Measurements from ENCODE around the gene PPP1CA.
"Not testable (repeated sequence)": the region's sequence is repeated elsewhere in the genome, so short reads cannot be mapped to it uniquely, and the experiment has no call there.

PPP1CA gene

DNA sequence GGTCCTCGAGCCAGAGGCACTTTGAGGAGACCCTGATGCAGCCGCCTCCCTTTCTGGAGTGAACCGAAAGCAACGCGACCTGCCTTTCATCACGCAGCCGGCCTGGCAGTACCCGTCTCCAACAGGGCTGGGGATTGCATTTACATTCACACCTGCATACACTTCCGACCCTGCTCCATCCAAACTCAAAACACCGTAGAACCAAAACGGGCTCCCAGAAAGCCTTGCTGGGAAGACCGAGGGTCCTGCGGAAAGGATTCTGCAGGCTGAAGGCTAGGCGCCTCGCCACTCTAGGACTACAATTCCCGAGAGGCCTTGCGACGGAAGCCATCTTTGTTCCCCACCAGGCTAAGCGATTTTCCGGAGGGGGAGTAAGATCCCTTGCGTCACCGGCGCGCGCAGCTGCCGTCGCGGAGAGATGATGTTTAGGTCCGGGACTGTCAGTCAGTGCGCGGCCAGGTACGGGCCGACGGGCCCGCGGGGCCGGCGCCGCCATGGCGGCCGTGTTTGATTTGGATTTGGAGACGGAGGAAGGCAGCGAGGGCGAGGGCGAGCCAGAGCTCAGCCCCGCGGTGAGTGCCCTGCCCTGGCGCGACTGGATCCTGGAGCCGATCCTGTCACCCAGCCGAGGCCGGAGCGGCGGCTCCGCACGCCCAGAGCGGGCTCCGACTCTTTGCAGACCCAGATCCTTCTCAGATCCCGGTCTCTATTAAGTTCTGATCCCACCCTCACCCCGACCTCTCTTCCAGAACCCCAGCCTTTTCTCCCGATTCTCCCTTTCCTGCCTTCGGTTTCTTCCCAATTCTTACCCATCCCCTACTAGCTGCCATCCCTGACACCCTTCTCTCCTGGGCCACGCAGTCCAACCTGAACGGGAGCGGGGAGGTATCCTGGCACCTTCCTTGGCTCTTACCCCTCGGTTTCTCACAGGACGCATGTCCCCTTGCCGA lies 26.7 kb upstream of the PPP1CA start, which contains the start of gene RPS6KB2:
RPS6KB2 (plus strand) TSS at position 443 of the 950 bp plus-strand sequence; CDS start at position 495, 52 bp downstream.
- Mint-ChIP-seq H3K36me3 (ENCODE audit: low read depth) (peaks cover 11% of the 10 kb centered on the region), H3K27me3 (peaks cover 2% of the 10 kb centered on the region), H3K4me3 (peak within 1 kb of the TSS; percentile 97), H3K4me1 (peaks cover 42% of the 10 kb centered on the region), H3K9me3 (no peaks in the 10 kb centered on the region), H3K27ac (peak within 1 kb of the TSS; percentile 98)
- DNase-seq (peak; percentile 100), ATAC-seq (peak; percentile 88)

DNA sequence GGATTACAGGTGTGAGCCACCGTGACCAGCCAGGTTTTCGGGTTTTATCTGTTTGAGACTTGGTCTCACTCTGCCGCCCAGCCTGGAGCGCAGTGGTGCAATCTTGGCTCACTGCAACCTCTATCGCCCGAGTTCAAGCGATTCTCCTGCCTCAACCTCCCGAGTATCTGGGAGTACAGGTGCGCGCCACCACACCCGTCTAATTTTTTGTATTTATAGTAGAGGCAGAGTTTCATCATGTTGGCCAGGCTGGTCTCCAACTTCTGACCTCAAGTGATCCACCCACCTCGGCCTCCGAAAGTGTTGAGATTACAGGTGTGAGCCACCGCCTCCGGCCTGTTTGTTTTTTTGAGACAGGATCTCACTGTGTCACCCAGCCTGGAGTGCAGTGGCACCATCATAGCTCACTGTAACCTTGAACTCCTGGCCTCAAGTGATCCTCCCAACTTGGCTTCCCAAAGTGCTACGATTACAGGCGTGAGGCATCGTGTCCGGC lies 25.8 kb upstream of the PPP1CA start:
- H3K9me3 Mint-ChIP-seq, ATAC-seq, H3K27me3 Mint-ChIP-seq: not testable (repeated sequence)
- peak overlapping the region; percentile 98 for H3K27ac Mint-ChIP-seq
- DNase-seq, result peak; percentile 32
- peaks cover 11% of the 10 kb centered on the region for H3K36me3 Mint-ChIP-seq (ENCODE audit: low read depth)
- peak overlapping the region; percentile 97 for H3K4me3 Mint-ChIP-seq
- H3K4me1 Mint-ChIP-seq, result peaks cover 35% of the 10 kb centered on the region

DNA sequence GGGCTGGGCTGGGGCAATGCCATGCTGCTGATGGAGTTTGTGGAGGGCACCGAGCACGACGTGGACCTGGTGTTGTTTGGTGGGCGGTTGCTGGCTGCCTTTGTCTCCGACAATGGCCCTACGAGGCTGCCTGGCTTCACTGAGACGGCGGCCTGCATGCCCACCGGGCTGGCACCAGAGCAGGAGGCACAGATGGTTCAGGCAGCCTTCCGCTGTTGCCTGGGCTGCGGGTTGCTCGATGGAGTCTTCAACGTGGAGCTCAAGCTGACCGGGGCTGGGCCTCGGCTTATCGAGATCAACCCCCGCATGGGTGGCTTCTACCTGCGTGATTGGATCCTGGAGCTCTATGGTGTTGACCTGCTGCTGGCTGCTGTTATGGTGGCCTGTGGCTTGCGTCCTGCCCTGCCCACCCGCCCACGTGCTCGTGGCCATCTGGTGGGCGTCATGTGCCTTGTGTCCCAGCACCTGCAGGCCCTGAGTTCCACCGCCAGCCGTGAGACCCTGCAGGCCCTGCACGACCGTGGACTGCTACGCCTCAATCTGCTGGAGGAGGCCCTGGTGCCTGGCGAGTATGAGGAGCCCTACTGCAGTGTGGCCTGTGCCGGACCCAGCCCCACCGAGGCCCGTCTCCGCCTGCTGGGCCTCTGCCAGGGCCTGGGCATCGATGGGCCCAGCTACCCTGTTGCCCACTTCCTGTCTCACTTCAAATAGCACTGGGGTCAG lies 22.4 kb upstream of the PPP1CA start:
- Mint-ChIP-seq H3K4me1 (peaks cover 29% of the 10 kb centered on the region), H3K27ac (no peak overlapping the region), H3K4me3 (no peak overlapping the region), H3K36me3 (ENCODE audit: low read depth) (peaks cover 2% of the 10 kb centered on the region), H3K9me3 (no peaks in the 10 kb centered on the region), H3K27me3 (peaks cover 2% of the 10 kb centered on the region)
- DNase-seq, result no peak
- ATAC-seq, result no peak

DNA sequence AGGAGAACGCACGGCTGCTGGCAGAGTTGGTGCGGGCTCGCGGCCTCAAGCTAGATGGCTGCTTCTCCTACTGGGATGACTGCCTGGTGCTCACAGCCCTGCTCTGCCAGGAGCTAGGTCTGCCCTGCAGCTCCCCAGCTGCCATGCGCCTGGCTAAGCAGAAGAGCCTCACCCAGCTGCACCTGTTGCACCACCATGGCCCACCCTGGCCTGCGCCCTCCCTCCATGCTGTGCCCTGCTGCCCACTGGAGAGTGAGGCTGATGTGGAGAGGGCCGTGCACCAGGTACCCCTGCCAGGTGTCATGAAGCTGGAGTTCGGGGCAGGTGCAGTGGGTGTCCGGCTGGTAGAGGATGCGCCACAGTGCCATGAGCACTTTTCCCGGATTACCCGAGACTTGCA lies 21.8 kb upstream of the PPP1CA start:
- Mint-ChIP-seq H3K4me3 (no peak overlapping the region), H3K4me1 (peaks cover 31% of the 10 kb centered on the region), H3K36me3 (ENCODE audit: low read depth) (no peaks in the 10 kb centered on the region), H3K9me3 (no peaks in the 10 kb centered on the region), H3K27me3 (no peaks in the 10 kb centered on the region), H3K27ac (no peak overlapping the region)
- DNase-seq, result no peak
- no peak for ATAC-seq

DNA sequence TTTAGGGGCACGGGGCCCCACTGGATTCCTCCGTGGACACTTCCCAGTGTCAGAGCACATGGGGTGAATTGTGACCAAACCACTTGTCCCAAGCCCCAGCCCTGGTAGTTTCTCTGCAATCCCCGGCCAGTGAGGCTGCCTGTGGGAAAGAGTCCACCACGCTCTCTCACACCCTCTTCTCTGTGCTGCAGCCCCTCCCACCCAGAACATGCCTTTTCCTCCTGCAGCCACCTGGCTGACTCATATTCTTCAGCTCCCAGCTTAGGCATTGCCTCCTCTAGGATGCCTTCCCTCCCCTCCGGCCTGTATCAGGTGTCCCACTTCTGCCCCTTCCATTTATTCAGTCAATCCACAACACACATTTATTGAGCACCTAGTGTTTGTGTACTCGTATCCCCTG lies 21.2 kb upstream of the PPP1CA start:
- Mint-ChIP-seq H3K4me3 (peak overlapping the region; percentile 17), H3K4me1 (peaks cover 36% of the 10 kb centered on the region), H3K36me3 (ENCODE audit: low read depth) (no peaks in the 10 kb centered on the region), H3K27ac (peak overlapping the region; percentile 25), H3K9me3 (no peaks in the 10 kb centered on the region), H3K27me3 (no peaks in the 10 kb centered on the region)
- no peak for ATAC-seq
- no peak for DNase-seq

DNA sequence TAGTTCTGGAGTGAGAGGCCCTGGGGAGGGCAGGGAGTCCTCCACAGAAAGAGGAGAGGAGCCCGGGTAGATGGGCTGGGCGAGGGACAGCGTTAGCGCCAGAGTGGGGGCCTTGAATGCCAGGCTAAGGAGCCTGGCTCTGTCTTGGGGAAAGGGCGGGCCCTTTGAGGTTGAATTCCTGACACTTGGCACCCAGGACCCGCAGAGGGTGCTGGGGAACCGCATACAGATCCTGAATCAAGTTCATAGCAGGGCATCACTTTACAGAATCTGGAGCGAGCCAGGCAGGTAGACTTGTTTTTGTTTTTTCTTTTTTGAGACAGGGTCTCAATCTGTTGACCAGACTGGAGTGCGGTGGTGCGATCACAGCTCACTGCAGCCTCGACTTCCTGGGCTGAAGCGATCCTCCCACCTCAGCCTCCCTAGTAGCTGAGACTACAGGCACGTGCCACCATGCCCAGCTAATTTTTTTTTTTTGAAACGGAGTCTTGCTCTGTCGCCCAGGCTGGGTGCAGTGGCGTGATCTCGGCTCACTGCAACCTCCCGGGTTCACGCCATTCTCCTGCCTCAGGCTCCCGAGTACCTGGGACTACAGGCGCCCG lies 19.9 kb upstream of the PPP1CA start:
- Mint-ChIP-seq H3K4me3 (peak overlapping the region; percentile 69), H3K4me1 (peaks cover 39% of the 10 kb centered on the region), H3K36me3 (ENCODE audit: low read depth) (no peaks in the 10 kb centered on the region), H3K9me3 (no peaks in the 10 kb centered on the region), H3K27me3 (no peaks in the 10 kb centered on the region), H3K27ac (peak overlapping the region; percentile 65)
- DNase-seq (no peak), ATAC-seq (no peak)

DNA sequence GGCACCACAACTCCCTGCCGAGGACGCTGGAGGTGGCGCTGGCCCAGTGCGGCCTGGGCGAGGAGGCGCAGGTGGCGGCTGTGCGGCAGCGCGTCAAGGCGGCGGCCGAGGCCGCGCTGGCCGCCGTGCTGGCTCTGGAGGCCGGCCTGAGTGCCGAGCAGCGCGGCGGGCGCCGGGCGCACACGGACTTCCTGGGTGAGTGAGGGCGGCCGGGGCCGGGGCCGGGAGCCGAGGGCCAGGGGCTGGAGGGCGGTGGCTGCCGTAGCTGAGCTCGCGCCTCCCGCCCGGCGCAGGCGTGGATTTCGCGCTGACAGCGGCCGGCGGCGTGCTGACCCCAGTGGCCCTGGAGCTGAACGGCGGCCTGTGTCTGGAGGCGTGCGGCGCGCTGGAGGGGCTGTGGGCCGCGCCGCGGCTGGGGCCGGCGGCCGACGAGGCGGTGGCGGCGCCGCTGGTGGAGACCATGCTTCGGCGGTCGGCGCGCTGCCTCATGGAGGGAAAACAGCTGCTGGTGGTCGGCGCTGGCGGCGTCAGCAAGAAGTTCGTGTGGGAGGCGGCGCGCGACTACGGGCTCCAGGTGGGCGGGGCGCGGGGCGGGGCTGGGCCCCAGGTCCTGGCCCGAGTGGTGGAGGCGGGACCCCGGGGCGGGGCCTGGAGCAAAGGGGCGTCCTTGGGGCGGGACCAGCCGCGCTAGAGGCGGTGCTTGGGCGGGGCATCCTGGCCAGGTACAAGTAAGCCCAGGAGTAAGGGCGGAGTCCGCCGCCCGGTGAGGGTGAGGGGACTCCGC lies 19.2 kb upstream of the PPP1CA start:
- Mint-ChIP-seq H3K27me3 (no peaks in the 10 kb centered on the region), H3K27ac (peak overlapping the region; percentile 89), H3K36me3 (ENCODE audit: low read depth) (no peaks in the 10 kb centered on the region), H3K4me1 (peaks cover 46% of the 10 kb centered on the region), H3K9me3 (no peaks in the 10 kb centered on the region), H3K4me3 (peak overlapping the region; percentile 83)
- peak; percentile 100 for DNase-seq
- ATAC-seq, result peak; percentile 85

DNA sequence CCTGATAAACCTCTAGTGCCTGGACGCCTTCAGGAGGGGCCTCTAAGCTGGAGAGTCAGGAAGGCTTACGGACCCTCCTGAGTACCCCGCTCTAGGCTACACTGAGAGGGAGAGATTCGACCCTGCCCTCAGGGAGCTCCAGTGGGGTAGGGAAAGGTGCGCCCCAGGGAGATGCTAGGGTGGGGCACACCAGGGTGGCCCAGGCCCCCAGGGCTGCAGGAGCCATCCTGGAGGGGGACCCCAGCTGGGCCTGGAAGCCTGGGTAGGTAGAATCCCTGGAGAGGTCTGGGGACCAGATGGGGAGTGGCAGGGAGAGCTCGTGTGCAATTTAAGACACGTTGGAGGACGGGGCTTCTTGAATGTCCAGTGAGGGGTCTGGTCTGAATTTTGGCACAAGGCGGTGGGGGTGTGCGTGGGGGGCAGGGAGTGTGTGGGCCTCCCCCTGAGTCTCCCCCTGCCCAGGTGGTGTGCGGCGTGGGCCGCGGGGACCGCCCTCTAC lies 18.5 kb upstream of the PPP1CA start:
- peak overlapping the region; percentile 89 for H3K27ac Mint-ChIP-seq
- no peaks in the 10 kb centered on the region for H3K27me3 Mint-ChIP-seq
- H3K9me3 Mint-ChIP-seq, result no peaks in the 10 kb centered on the region
- H3K4me1 Mint-ChIP-seq, result peaks cover 46% of the 10 kb centered on the region
- ATAC-seq (no peak), DNase-seq (peak; percentile 16)
- H3K36me3 Mint-ChIP-seq (ENCODE audit: low read depth), result no peaks in the 10 kb centered on the region
- peak overlapping the region; percentile 83 for H3K4me3 Mint-ChIP-seq

DNA sequence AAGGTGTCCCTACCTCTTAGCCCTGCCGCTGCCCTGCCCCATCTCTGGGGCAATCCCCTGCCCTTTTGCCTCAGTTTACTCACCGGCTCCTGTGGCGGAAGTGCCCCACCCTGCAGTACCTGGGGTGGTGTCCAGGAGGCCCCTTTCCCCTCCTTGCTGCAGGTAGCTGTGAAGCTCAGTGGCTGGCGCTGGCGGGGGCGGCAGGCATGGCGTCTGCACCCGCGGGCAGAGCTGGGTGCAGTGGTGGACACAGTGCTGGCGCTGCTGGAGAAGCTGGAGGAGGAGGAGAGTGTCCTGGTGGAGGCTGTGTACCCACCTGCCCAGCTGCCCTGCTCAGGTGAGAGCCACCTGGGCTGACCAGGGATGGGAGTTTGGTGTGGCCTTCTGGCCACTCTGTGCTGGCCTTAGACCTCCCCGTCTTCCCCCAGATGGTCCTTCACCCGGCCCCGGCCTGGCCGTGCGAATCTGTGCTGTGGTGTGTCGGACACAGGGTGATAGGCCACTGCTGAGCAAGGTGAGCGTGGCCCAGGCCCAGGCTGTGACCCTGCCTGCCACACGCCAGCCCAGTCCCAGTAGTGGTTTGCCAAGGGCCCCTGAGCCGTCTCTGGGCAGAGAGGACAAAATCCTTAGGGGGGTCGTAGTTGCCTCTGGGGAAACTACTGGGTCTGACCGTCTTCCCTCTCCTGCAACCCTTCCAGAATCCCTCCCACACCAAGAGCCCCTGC lies 17.8 kb upstream of the PPP1CA start:
- no peaks in the 10 kb centered on the region for H3K36me3 Mint-ChIP-seq (ENCODE audit: low read depth)
- H3K4me1 Mint-ChIP-seq, result peaks cover 50% of the 10 kb centered on the region
- ATAC-seq (no peak), DNase-seq (peak; percentile 28)
- H3K27ac Mint-ChIP-seq, result peak overlapping the region; percentile 89
- peak overlapping the region; percentile 83 for H3K4me3 Mint-ChIP-seq
- no peaks in the 10 kb centered on the region for H3K27me3 Mint-ChIP-seq
- no peaks in the 10 kb centered on the region for H3K9me3 Mint-ChIP-seq

DNA sequence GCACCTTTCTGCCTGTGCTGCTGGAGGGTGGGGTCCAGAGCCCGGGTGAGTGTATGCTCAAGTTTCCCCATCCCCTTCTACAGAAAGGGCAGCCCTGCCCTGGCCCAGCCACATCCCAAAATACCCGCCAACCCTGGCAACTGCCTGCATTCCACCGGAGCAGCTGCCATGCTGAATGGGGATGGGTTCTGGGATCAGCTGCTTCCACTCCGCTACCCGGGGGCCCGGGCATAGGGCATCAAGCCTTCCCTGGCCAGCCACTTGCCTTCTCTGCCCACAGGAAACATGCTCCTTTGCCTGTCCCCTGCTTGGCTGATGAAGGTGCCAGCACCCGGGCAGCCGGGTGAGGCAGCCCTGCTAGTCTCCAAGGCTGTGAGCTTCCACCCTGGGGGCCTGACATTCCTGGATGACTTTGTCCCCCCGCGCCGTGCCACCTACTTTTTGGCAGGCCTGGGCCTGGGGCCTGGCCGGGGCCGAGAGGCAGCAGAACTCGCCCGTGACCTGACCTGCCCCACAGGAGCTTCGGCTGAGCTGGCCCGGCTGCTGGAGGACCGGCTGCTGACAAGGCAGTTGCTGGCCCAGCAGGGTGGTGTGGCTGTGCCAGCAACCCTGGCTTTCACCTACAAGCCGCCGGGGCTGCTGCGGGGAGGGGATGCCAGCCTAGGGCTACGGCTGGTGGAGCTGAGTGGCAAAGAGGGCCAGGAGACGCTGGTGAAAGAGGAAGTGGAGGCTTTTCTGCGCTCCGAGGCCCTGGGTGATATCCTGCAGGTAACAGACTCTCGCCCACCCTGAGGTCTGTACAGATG lies 17.0 kb upstream of the PPP1CA start:
- H3K36me3 Mint-ChIP-seq (ENCODE audit: low read depth), result no peaks in the 10 kb centered on the region
- H3K4me1 Mint-ChIP-seq, result peaks cover 53% of the 10 kb centered on the region
- H3K9me3 Mint-ChIP-seq, result no peaks in the 10 kb centered on the region
- peak overlapping the region; percentile 83 for H3K4me3 Mint-ChIP-seq
- peak overlapping the region; percentile 89 for H3K27ac Mint-ChIP-seq
- peak; percentile 44 for DNase-seq
- ATAC-seq, result no peak
- H3K27me3 Mint-ChIP-seq, result no peaks in the 10 kb centered on the region

DNA sequence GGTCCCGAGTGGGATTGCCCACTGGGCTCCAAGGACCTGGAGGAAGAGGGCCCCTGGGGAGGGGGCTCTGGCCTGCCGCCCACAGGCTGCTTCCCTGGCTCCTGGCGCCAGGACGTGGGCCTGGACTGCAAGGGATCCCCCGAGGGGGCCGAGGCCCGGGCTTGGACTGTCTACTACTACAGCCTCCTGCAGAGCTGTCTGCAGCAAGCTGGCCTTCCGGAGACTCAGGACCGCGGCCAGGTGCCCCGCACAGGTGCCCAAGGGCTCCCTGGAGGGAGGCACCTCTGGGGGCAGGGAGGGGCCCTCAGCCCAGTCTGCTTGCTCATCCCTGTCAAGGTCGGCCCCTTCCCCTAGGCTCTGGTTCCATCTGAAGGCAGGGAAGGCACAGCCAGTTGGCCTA lies 15.8 kb upstream of the PPP1CA start:
- no peaks in the 10 kb centered on the region for H3K36me3 Mint-ChIP-seq (ENCODE audit: low read depth)
- no peaks in the 10 kb centered on the region for H3K9me3 Mint-ChIP-seq
- H3K27ac Mint-ChIP-seq, result no peak overlapping the region
- no peak for DNase-seq
- peaks cover 64% of the 10 kb centered on the region for H3K4me1 Mint-ChIP-seq
- peak overlapping the region; percentile 83 for H3K4me3 Mint-ChIP-seq
- H3K27me3 Mint-ChIP-seq, result no peaks in the 10 kb centered on the region
- ATAC-seq, result no peak

DNA sequence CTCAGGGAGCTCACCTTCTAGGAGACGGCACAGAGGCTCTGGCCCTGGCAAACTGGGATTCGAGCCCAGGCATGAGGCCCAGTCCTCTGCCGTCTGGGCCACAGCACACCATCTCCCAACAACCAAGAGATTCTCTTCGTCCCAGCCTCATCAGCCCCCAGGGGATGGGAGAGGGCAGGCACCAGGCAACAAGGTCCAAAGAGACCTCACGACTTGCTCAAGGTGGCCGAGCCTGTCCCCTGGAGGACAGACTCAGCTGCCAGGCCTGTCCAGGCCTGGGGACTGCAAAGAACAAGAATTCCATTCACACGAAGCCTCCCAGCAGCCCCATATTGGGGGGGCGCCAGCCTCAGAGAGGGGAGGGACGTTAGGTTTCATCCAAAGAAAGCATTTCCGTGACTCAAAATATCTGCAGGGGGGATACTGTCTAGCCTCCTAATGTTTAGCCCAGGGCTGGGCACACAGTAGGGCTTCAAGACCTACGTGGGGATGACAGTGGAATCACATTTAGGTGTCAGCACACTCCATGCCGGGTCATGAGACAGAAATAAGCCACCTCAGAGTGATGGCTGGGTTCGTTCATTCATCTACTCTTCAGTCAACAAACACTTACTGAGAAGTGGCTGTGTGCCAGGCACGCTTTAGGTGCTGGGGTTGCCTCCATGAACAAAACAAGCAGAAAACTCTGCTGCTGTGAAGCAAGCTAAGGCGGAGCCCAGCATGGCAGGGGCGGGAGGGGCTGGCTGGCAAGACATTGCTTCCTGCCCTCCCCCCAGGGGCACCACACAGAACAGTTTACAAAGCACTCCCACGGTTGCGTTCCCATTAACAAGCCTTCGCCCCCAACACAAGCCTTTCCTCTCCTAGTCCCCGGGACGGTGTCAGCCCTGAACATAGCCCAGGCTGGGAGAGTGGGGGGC lies 15.0 kb upstream of the PPP1CA start:
- H3K27ac Mint-ChIP-seq, result peak overlapping the region; percentile 83
- H3K27me3 Mint-ChIP-seq, result no peaks in the 10 kb centered on the region
- no peaks in the 10 kb centered on the region for H3K36me3 Mint-ChIP-seq (ENCODE audit: low read depth)
- peak overlapping the region; percentile 67 for H3K4me3 Mint-ChIP-seq
- no peaks in the 10 kb centered on the region for H3K9me3 Mint-ChIP-seq
- DNase-seq, result peak; percentile 61
- ATAC-seq, result no peak
- peaks cover 72% of the 10 kb centered on the region for H3K4me1 Mint-ChIP-seq

Measured in activated naive CD8-positive, alpha-beta T cell treated with anti-CD3 and anti-CD28 coated beads, Interleukin-2, amount 50 U/mL, for 24 hours (primary cell).